Thyroid gland (tissue), 4 donors: ENCODE data around the gene CSNK1E. TPM values are rescaled to one million over a fixed set of nuclear protein-coding genes. Genes with fewer than 3 reads are reported as not detected.

Source experiments
- DNase-seq, 2 donors: peaks; one replicate each; pipeline ENCODE4 v3.0.0-alpha.2; 2019
- H3K27ac ChIP-seq, 3 donors: fragments of 200-600 bp; sonication (generic); 1 replicate in 2 of 3; 2 replicates in 1 of 3; pipeline ENCODE4 v1.5.1; 2016 to 2019; ENCODE audit warnings: mild to moderate bottlenecking in 1 of 3, moderate library complexity in 1 of 3
- H3K27me3 ChIP-seq: fragments of 200-600 bp; sonication (generic); one replicate; pipeline ENCODE4 v1.5.1; 2019
- H3K36me3 ChIP-seq, 2 donors: fragments of 200-600 bp; sonication (generic); one replicate each; pipeline ENCODE4 v1.5.1; 2016 to 2019
- H3K4me1 ChIP-seq, 2 donors: fragments of 200-600 bp; sonication (generic); one replicate each; pipeline ENCODE4 v1.5.1; 2017 to 2019
- H3K4me3 ChIP-seq, 3 donors: fragments of 200-600 bp; sonication (generic); replicated peaks in 1 of 3; 1 replicate in 2 of 3; 2 replicates in 1 of 3; pipeline ENCODE4 v1.5.1; 2016; ENCODE audit warnings: mild to moderate bottlenecking in 1 of 3
- H3K9me3 ChIP-seq: fragments of 200-600 bp; sonication (generic); one replicate; pipeline ENCODE4 v1.5.1; 2017
- POLR2A ChIP-seq, 2 donors: fragments of 450-650 bp; IDR thresholded peaks; one replicate each; pipeline ENCODE4 v1.6.1; 2017; ENCODE audit warnings: antibody characterized with exemption in 2 of 2, mild to moderate bottlenecking in 2 of 2, moderate library complexity in 1 of 2
- WGBS, 2 donors: methylation state at CpG; one replicate each; pipeline ENCODE4 v1.1.5; 2017; 5-methylcytosine and 5-hydroxymethylcytosine counted together
- intact Hi-C: fragments of 100-400 bp; cut with DNase I; formaldehyde crosslinking; loops from one replicate; pipeline ENCODE4 v1.15.1; 2023
- total RNA-seq, 4 donors: library from RNA; depleted of rRNA; stranded (reverse); fragments of >200 nt; gene quantifications; one replicate each; pipeline ENCODE4 v1.2.3, GENCODE V29; 2016
- TF ChIP-seq, protein P1 (sequence below), 6 experiments: fragments of 200-600 bp in 3 of 6; fragments of 450-650 bp in 3 of 6; sonication (generic) in 3 of 6; IDR thresholded peaks; one replicate each; pipeline ENCODE4 v1.5.1; 2016 to 2019; ENCODE audit warnings: antibody characterized with exemption in 6 of 6, mild to moderate bottlenecking in 2 of 6, inconsistent platforms in 1 of 6, moderate library complexity in 1 of 6

CSNK1E gene
- total RNA-seq, 4 donors from 2014 or later: 53.2 to 98.4 (median 69.5) TPM

DNA sequence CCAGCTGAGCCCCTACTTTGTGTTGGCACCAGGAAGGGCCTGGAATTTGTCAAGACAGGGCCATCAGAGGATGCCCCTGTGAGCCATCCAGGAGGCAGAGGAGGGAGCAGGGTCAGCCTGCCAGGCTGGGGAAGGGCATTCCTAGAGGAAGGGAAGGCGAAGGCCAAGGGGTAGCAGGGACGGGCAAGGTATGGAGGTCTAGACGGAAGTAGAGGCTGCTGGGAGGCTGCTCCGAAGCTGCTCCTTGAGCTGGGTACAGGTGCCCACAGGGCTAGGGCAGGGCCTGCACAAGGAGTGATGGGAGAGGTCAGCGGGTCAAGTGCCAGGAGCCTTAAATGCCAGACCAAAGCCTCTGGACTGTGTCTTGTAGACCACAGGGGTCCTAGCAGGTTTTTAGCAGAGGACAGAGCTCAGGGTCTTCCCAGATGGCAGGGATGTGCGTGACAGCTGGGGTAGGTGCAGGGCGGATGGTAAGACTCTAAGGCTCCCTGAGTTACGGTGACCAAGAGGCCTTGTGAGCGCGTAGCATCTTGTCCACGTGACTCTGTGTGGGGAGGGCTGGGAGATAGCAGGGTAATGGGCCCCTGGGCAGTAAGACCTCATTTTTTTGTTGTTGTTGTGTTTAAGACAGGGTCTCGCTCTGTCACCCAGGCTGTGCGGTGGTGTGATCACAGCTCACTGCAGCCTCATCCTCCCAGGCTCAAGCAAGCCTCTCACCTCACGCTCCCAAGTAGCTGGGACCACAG lies 31.7 kb upstream of the CSNK1E start:
- WGBS, 2 donors: 78 to 88% methylated on average over 14 of the region's 14 CpGs
- Histone ChIP-seq H3K27me3 (no peaks in the 10 kb centered on the region), H3K9me3 (no peaks in the 10 kb centered on the region), H3K4me1 (peaks cover 5 to 7% of the 10 kb centered on the region in 2 donors), H3K27ac (no peak overlapping the region), H3K36me3 (no peaks in the 10 kb centered on the region), H3K4me3 (no peak overlapping the region)
- intact Hi-C loops: no loop called here
- no peak for DNase-seq
- TF ChIP-seq, protein P1, sequence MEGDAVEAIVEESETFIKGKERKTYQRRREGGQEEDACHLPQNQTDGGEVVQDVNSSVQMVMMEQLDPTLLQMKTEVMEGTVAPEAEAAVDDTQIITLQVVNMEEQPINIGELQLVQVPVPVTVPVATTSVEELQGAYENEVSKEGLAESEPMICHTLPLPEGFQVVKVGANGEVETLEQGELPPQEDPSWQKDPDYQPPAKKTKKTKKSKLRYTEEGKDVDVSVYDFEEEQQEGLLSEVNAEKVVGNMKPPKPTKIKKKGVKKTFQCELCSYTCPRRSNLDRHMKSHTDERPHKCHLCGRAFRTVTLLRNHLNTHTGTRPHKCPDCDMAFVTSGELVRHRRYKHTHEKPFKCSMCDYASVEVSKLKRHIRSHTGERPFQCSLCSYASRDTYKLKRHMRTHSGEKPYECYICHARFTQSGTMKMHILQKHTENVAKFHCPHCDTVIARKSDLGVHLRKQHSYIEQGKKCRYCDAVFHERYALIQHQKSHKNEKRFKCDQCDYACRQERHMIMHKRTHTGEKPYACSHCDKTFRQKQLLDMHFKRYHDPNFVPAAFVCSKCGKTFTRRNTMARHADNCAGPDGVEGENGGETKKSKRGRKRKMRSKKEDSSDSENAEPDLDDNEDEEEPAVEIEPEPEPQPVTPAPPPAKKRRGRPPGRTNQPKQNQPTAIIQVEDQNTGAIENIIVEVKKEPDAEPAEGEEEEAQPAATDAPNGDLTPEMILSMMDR (IDR thresholded peaks at IDR 0.05): no peak
- TF ChIP-seq POLR2A (IDR thresholded peaks at IDR 0.05): no peak

- no peak for DNase-seq
- intact Hi-C loops: no loop called here
- 70 to 73% methylated on average over 13 of the region's 14 CpGs for WGBS, 2 donors
These were observed 30.9 kb upstream of the CSNK1E start for GRCh38 chr22:38347944-38348750.

DNA sequence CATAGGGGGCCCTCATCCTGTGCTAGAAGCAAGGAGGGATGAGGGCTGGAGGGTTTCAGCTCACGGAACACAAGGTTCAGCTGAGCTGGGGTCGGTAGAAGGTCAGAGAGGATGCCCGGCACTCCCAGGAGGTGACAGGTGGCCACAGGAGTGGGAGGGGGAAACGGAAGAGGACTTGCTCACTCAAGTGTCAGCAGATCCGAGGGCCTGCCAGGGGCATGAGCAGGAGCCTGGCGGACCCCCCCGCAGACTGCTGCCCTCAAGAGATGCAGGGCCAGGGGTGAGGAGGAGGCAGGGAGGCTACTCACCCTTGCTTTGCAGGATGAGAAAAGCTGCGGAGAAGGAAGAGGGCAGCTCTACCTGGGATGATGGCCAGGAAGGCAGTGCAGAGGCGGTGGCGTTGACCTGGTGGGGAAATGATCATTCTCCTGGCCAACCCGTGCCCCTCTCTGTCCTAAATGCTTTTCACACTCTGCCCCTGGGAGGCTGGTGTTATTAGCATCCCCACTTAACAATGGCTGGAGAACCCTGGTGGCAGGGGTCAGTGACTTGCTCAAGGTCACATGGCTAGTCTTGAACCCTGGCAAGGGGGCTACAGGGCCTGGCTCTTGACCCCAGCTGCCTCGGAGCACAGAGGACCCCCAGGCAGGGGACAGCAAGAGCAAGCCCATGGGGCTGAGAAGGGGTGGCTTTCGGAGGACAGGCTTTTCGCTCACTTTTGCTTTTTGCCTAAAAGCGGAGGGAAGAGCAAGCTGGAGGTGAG lies 30.1 kb upstream of the CSNK1E start:
- Histone ChIP-seq H3K9me3 (no peaks in the 10 kb centered on the region), H3K27me3 (no peaks in the 10 kb centered on the region), H3K4me3 (no peak overlapping the region), H3K4me1 (no peaks in the 10 kb centered on the region), H3K36me3 (no peaks in the 10 kb centered on the region), H3K27ac (no peak overlapping the region)
- intact Hi-C loops: no loop called here
- peak; percentile 18 to 21 for DNase-seq
- WGBS, 2 donors: 35 to 36% methylated on average over 11 to 15 of the region's 15 CpGs
- TF ChIP-seq, protein P1 (IDR thresholded peaks at IDR 0.05): no peak
- no peak for TF ChIP-seq POLR2A (IDR thresholded peaks at IDR 0.05)

More at GRCh38 chr22:38347944-38348750, 30.9 kb upstream of the CSNK1E start:
- no peak for TF ChIP-seq POLR2A (IDR thresholded peaks at IDR 0.05)
- TF ChIP-seq, protein P1 (IDR thresholded peaks at IDR 0.05): no peak
- Histone ChIP-seq H3K4me1 (peaks cover 0 to 3% of the 10 kb centered on the region in 2 donors), H3K9me3 (no peaks in the 10 kb centered on the region), H3K36me3 (no peaks in the 10 kb centered on the region), H3K4me3 (no peak overlapping the region), H3K27ac (no peak overlapping the region), H3K27me3 (no peaks in the 10 kb centered on the region)

- TF ChIP-seq, protein P1 (IDR thresholded peaks at IDR 0.05): no peak
- no peak for TF ChIP-seq POLR2A (IDR thresholded peaks at IDR 0.05)
- 82 to 83% methylated on average over 14 of the region's 14 CpGs for WGBS, 2 donors
These were observed 29.3 kb upstream of the CSNK1E start for GRCh38 chr22:38346506-38346905.

More at GRCh38 chr22:38346506-38346905, 29.3 kb upstream of the CSNK1E start:
- Histone ChIP-seq H3K36me3 (no peaks in the 10 kb centered on the region), H3K9me3 (no peaks in the 10 kb centered on the region), H3K4me3 (no peak overlapping the region), H3K4me1 (no peaks in the 10 kb centered on the region), H3K27me3 (no peaks in the 10 kb centered on the region), H3K27ac (no peak overlapping the region)
- intact Hi-C loops: no loop called here
- no peak for DNase-seq
